ENCODE data around the gene ITGA1. TPM values are rescaled to one million over a fixed set of nuclear protein-coding genes. Genes with fewer than 3 reads are reported as not detected.

The ITGA1 gene
- total and polyA plus RNA-seq, 2 donors from 2014 or later, result 13.3 to 65.6 TPM

DNA sequence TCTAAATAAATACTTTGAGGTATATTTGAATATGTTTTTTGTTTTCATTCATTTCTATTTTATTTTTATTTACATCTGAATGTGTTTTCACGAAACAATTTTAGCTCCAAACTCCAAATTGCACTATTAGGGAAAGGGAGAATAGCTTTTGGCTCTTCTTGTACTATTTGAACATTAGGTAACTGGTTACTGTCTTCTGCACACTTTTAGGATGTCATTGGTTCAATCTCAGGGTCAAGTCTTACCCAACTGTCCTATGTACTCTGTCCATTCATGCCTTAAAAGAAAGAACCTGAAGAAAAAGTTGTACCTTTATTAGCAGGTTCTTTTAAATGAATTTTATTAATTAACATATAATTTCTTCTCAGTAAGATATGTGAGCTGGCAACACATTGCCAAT lies 51.6 kb downstream of the ITGA1 start:
- TF ChIP-seq, protein P1, sequence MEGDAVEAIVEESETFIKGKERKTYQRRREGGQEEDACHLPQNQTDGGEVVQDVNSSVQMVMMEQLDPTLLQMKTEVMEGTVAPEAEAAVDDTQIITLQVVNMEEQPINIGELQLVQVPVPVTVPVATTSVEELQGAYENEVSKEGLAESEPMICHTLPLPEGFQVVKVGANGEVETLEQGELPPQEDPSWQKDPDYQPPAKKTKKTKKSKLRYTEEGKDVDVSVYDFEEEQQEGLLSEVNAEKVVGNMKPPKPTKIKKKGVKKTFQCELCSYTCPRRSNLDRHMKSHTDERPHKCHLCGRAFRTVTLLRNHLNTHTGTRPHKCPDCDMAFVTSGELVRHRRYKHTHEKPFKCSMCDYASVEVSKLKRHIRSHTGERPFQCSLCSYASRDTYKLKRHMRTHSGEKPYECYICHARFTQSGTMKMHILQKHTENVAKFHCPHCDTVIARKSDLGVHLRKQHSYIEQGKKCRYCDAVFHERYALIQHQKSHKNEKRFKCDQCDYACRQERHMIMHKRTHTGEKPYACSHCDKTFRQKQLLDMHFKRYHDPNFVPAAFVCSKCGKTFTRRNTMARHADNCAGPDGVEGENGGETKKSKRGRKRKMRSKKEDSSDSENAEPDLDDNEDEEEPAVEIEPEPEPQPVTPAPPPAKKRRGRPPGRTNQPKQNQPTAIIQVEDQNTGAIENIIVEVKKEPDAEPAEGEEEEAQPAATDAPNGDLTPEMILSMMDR (IDR thresholded peaks at IDR 0.05; ENCODE audit: borderline replicate concordance, extremely low read depth, insufficient read depth), result no peak
- intact Hi-C loops (cut with DNase I), result no loop called here
- no peak overlapping the region for H3K4me3 ChIP-seq (ENCODE audit: low read length in 3 of 3)
- H3K27me3 ChIP-seq (ENCODE audit: control insufficient read depth, insufficient read depth, low read length), result no peaks in the 10 kb centered on the region
- no peak overlapping the region for H3K9ac ChIP-seq (ENCODE audit: low read length in 3 of 3)
- H3K36me3 ChIP-seq (ENCODE audit: control insufficient read depth in 2 of 3, insufficient read depth in 3 of 3, low read length in 3 of 3), result no peaks in the 10 kb centered on the region
- DNase-seq (no peak), FAIRE-seq (peak; percentile 77)
- H3K4me1 ChIP-seq (ENCODE audit: control insufficient read depth in 2 of 3, insufficient read depth in 2 of 3, low read depth in 1 of 3, low read length in 3 of 3), result peaks cover 5 to 41% (median 11%) of the 10 kb centered on the region in 3 donors
- H3K27ac ChIP-seq (ENCODE audit: low read depth in 2 of 2, low read length in 2 of 2), result no peak overlapping the region
- no peaks in the 10 kb centered on the region for H3K9me3 ChIP-seq (ENCODE audit: control insufficient read depth in 2 of 3, insufficient read depth in 1 of 3, low read length in 3 of 3)

DNA sequence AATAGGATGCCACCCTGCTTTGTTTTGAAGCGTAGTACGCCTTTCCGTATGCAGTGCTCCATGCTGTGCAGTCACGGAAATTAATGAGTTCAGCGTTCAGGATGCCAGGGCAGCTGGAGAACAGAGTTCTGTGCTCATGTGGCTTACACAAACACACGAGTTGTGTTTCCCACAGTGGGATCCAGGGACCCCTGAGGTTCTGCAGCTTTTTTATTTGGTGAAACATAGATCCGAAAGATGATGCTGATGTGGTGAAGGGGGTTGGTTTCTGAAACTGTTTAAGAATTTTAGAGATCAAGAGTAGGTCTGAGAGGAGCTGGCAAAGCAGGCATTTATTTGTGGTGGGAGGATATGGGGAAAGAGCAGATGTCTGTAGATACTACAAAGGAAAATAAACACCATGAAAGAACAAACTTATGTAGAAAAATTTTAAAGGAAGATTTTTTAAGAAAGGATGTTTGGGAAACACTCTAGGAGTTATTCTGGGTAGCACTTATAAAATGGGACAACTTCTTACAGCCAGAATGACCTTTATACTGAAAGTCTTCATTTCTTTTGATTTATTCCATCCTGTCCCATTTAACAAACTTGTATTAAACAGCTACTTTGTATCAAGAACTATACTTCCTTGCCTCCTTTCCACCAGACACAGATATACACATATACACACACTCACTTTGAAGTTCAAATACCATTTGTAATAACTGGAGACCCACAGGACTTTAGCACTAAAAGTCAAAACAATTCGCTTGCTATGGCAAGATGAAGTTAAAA lies 52.7 kb downstream of the ITGA1 start:
- DNase-seq, result peak in 3 of 5 donors; percentile 39 to 75 (median 62)
- Histone ChIP-seq H3K27ac (ENCODE audit: low read depth in 2 of 2, low read length in 2 of 2) (peak overlapping the region; percentile 49 to 66), H3K9me3 (ENCODE audit: control insufficient read depth in 2 of 3, insufficient read depth in 1 of 3, low read length in 3 of 3) (no peaks in the 10 kb centered on the region), H3K9ac (ENCODE audit: low read length in 3 of 3) (no peak overlapping the region), H3K27me3 (ENCODE audit: control insufficient read depth, insufficient read depth, low read length) (no peaks in the 10 kb centered on the region), H3K36me3 (ENCODE audit: control insufficient read depth in 2 of 3, insufficient read depth in 3 of 3, low read length in 3 of 3) (no peaks in the 10 kb centered on the region), H3K4me3 (ENCODE audit: low read length in 3 of 3) (peak overlapping the region in 2 of 3 donors; percentile 51), H3K4me1 (ENCODE audit: control insufficient read depth in 2 of 3, insufficient read depth in 2 of 3, low read depth in 1 of 3, low read length in 3 of 3) (peaks cover 5 to 41% (median 11%) of the 10 kb centered on the region in 3 donors)
- FAIRE-seq, result peak; percentile 38
- TF ChIP-seq, protein P1 (IDR thresholded peaks at IDR 0.05; ENCODE audit: borderline replicate concordance, extremely low read depth, insufficient read depth), result no peak
- intact Hi-C loops (cut with DNase I), result no loop called here

DNA sequence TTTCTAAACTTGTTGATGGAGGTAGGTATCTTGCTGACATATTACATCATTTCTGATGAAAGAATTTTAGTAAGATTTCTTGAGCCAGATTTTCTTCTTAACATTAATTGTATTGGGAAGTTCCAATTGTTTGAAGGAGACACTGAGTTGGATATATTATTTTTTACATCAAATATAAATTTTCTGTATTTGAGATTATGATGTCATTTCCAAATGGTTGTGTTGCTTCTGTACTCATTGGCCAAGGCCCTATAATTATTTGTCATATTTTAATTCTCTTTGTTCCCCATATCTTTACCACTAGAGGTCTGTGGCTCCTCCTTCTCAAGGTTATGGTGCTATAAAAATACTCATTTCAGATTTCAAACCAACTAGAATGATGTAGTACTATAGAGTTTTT lies 53.4 kb downstream of the ITGA1 start:
- Histone ChIP-seq H3K4me3 (ENCODE audit: low read length in 3 of 3) (no peak overlapping the region), H3K27ac (ENCODE audit: low read depth in 2 of 2, low read length in 2 of 2) (peak overlapping the region in 1 of 2 donors; percentile 66), H3K36me3 (ENCODE audit: control insufficient read depth in 2 of 3, insufficient read depth in 3 of 3, low read length in 3 of 3) (no peaks in the 10 kb centered on the region), H3K27me3 (ENCODE audit: control insufficient read depth, insufficient read depth, low read length) (no peaks in the 10 kb centered on the region), H3K9me3 (ENCODE audit: control insufficient read depth in 2 of 3, insufficient read depth in 1 of 3, low read length in 3 of 3) (no peaks in the 10 kb centered on the region), H3K9ac (ENCODE audit: low read length in 3 of 3) (no peak overlapping the region), H3K4me1 (ENCODE audit: control insufficient read depth in 2 of 3, insufficient read depth in 2 of 3, low read depth in 1 of 3, low read length in 3 of 3) (peaks cover 8 to 41% (median 11%) of the 10 kb centered on the region in 3 donors)
- intact Hi-C loops (cut with DNase I), result no loop called here
- DNase-seq (no peak), FAIRE-seq (no peak)
- TF ChIP-seq, protein P1 (IDR thresholded peaks at IDR 0.05; ENCODE audit: borderline replicate concordance, extremely low read depth, insufficient read depth), result no peak
